GM13977 (cell line): ENCODE measurements around the gene KRT4.

ENCODE experiments used
- DNase-seq: peaks from one replicate; pipeline ENCODE4 v3.0.0; 2012; ENCODE audit warnings: low spot score
- CTCF ChIP-seq: IDR thresholded peaks from 2 replicates; pipeline ENCODE4 v1.5.1; 2012; ENCODE audit warnings: mild to moderate bottlenecking, control low read depth; ENCODE audit not compliant: insufficient read depth; ENCODE audit errors: extremely low read depth, missing control alignments
- in situ Hi-C: fragments of 300-500 bp; cut with MboI; formaldehyde crosslinking; loops from one replicate; pipeline ENCODE4 v1.12.0; 2022; ENCODE audit warnings: low sequenced_read_pairs, low pct_unique_long_range_greater_than_20kb, mixed read lengths, inconsistent platforms; ENCODE audit not compliant: unreplicated experiment

Gene KRT4

GRCh38 chr12:52802442-52802841, 11.5 kb downstream of the KRT4 start:
- DNase-seq = no peak
- in situ Hi-C loops = no loop called here
- no peak for TF ChIP-seq CTCF

- no peak for TF ChIP-seq CTCF
- in situ Hi-C loops = no loop called here
- DNase-seq = no peak
These were observed 12.1 kb downstream of the KRT4 start for GRCh38 chr12:52801773-52802172.

DNA sequence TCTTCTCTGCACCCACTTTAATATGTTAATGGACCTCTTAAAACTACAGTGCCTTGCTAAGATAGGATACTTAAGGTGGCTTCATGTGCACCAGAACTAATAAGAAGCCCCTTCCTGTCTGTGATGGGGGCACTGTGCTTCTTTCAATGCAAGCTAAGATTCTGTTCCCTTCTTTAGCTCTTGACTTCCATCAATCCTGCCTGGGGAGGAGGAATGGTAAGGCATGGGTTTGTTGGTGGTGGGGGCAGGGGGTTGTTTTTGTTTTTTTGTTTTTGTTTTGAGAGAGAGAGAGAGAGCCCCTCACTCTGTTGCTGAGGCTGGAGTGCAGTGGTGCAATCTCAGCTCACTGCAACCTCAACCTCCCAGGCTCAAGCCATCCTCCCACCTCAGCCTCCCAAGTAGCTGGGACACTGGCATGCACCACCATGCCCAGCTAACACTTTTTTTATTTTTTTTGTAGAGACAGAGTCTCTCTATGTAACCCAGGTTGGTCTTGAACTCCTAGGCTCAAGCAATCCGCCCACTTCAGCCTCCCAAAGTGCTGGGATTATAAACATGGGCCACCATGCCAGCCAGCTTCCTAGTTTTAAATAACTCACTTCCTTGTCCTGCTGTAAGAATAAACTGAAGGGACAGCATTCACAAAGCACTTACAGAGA, 13.5 kb downstream of the KRT4 start:
- no peak for DNase-seq
- in situ Hi-C loops = no loop called here
- TF ChIP-seq CTCF = no peak

DNA sequence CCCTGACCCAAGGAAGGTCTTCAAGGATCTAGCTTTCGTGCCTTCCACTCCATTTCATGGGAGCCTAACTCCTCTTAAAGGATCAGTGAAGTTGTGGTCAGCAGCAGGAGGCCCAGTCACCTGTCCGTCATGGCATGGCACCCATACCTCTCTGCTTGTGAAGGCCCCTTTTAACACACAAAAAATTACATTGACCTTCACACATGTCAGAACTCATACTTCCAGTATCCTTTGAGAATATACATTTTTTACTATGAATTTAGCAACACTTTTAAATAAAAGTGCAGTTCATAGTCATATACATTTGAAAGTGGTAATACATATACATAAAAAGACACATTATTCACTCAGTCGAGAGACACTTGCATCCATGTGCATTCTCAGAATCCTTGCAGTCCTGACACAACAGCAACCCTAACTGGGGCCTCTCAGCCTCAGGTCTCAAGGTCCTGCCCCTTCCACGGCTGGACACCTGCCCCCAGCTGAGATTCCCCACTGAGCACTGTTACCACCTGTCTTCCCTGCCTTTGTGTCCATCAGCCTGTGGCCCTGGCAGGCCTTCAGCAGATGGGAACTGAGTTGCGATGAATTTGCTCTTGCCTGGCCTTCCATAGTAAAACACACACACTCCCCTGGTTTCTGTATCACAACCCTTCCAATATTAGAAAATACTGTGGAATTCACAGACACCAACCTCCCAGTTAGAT, 14.3 kb downstream of the KRT4 start:
- in situ Hi-C loops = no loop called here
- TF ChIP-seq CTCF = no peak
- DNase-seq = no peak

DNA sequence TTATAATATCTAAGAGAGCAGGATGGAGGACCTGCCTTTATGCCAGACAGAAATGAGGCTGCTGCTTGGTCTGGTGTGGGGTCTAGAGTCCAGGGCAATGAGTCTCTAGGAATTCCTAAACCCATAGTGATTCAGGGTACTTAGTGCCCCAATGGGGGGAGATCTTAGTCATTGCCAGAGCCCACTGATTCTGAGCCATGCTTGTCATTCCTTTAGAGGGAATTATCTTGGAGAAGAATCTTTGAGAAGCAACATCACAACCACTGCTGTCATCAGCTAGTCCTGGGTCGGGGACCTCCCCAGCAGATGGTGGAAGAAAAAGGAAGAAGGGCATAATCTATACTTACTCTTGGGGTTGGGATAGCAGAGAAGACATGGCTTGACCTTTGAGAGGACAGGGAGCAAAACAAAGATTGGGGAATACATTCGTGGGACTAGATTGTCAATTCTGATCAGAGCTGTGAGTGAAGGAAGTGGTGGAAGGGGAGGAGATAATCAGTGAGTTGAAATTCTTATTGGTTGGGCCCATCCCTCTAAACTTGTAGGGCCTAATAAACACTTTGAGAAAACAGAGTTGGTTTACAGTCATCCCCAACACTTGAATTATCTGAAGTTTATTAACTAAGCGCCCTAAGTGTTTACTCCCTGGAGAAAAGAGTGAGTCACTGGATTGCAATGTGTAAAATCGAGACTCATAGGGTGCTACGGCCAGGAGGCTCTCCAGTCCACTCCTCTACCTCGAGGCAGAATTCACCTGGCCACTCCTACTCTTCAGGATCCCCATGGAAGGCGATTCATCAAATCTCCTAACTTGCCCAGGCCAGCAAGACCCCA, 15.0 kb downstream of the KRT4 start:
- no peak for DNase-seq
- in situ Hi-C loops = no loop called here
- no peak for TF ChIP-seq CTCF

DNA sequence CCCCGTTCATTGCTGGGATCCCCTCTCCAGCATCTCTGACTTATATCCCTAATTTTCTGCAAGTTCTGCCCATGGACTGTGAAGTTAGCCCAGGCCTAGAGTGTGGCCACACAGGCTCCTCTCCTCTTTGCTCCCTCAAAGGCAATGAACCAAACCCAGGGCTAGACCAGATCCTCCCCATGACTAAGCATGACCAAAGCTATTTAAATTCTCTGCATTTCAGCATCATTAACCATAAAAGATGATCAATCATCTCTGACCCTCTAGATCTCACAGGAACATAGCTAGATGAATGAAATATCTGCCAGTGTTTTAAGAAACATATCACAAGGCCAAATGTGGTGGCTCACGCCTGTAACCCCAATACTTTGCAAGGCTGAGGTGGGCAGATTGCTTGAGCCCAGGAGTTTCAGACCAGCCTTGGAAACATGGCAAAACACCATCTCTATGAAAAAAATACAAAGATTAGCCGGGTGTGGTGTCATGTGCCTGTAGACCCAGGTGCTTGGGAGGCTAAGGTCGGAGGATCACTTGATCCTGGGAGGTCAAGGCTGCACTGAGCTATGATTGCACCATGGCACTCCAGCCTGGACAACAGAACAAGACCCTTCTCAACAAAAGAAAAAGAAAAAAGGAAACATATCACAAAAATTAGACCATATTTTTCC, 15.8 kb downstream of the KRT4 start:
- in situ Hi-C loops = no loop called here
- no peak for TF ChIP-seq CTCF
- DNase-seq = no peak
